Measurements from ENCODE around the gene AEBP1.
A peak's percentile ranks its signal among the peaks of the same experiment; 100 is the strongest.

The AEBP1 gene

DNA sequence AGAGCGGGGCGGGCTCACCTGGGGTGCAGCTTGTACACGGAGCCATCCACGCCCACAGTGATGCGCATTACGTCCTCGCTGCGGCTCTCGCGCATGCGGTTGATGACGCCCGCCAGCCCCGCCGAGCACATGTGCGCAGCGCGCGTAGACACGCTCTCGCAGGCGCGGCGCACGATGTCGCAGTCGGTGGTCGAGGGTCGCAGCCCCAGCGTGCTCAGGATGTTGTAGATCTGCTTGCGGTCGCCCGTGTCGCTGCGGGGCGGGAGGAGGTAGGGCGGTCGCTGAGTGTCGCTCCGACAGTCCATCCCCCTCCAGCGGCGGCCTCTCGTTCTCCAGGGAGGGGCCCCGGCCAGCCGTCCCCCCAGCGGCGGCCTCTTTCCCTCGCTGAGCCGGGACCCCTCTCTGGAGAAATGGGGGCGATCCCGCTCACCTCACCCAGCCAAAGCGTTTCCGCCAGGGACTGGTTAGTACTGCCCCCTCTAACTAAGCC, 41.4 kb downstream of the AEBP1 start:
- no peak for DNase-seq

DNA sequence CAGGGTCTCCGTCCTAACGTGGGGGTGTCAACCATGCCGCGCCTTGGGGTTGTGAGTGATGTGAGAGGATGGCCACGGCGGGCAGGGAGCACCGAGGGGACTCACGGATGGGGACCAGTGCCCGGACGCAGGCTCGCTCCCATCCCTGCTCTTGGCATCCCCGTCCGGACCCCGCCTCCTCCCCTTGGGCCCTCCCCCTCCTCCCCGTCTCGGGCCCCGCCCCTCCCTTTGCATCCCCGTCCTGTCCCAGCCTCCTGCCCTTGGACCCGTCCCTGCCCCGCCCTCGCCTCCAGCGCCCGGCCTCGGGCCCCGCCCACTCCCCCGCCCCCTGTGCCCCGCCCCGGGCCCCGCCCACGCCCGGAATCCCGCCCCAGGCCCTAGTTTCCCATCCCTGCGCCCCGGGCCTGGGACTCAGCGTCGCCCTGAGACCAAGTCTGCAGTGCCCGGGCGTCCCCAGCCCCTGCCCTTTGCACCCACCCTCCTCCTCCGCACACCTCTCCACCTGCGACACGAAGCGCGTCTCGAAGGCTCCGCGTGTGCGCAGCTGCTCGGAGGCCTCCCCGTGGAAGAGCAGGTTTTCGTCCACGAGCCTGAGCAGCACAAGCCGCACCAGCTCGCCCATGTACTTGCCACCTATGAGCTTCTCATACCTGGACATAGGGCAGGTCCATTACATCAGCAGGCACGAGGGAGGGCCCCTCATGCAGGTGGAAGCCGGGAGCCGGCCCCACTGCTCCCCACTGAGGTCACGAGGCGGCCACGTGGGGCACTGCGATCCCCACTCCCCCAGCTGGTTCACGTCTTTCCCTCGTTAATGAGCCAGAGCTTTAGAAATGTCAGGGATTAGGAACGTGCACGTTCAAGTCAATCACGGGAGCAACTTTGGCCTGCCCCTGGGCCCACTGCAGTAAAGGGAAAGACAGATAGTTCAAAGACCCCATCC, 42.1 kb downstream of the AEBP1 start:
- peak; percentile 91 for DNase-seq

- DNase-seq = no peak
Observed at GRCh38 chr7:44147026-44147991, 43.2 kb downstream of the AEBP1 start.

DNA sequence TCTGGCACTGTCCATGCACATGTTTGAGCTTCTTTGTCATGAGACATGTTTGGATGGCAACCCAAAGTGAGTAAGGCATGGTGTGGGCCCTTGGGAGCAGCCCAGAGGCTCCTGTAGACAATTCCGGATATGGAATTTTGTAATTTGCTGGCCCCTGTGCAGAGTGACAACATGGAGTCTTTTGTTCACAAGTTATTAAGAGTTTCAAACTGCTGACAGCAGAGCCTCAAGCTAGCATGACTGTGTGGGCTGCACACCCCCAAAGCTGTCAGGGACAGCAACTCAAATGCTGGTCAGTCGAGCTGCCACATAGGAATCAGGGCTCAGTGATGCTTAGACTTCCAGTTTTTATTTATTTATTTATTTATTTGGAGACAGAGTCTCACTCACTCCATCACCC, 44.0 kb downstream of the AEBP1 start:
- DNase-seq = no peak

DNA sequence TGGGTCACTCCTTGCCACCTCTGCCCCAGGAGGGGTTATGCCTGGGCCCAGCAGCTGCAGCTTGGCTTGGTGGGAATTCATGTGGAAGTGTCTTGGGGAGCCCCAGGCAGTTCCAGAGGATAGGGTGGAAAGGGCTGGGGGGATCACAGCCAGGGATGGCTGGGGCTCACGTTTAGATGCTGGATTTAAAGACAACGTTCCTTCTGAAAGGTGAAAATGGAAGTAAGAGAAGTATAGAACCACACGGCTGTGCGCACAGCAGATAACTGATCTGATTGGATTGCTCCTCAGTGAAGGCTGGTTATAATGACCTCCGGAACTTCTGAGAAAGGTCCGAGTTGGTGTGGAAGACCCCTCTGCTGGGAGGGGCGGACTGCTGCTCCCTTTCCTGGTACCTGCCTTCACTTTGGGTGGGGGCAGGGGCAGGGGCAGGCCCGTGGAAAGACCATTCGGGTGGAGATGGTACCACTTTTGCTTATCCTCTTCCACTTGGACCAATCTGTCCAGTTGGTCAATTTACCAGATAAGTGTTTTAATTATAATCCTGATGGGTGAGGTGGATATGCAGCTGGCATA, 44.9 kb downstream of the AEBP1 start:
- no peak for DNase-seq

DNA sequence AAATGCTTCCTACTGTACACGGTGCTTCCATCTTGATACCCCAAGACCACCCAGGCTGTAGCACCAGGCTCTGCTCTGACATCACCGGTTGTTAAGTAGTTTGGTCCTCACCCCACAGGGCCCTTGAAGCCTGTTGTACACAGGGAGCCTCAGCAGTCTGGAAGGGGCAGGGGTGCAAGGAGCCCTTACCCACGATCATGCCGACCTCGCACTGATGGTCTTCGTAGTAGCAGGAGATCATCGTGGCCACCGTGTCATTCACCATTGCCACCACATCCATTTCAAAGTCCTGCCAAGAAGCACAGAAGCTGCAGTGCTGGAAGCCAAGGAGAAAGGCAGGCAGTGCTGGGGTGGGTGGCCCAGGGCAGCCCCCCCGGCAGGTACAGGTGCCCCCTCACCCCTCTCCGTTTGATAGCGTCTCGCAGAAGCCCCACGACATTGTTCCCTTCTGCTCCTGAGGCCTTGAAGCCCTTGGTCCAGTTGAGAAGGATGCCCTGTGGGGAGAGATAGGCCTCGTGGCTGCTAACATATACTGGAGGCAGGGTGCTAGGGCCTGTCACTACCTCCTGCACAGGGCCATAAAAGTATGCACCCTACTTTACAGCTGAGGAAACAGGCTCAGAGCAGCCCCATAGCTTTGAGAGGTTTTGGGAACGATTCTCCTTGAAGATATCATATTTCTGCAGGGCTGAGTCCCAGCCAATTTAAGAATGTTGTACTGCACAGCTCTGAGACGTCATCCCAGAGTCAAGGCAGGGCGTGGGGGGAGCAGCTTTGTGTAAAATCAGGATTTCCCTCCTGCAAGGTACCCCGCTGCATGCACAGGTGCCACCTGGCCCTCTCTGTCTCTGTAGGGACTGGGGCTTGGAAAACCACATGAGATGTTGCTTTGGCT, 45.7 kb downstream of the AEBP1 start:
- no peak for DNase-seq

- peak; percentile 30 for DNase-seq
Observed at GRCh38 chr7:44150466-44150832, 46.3 kb downstream of the AEBP1 start.

- DNase-seq = no peak
Observed at GRCh38 chr7:44150966-44151941, 47.1 kb downstream of the AEBP1 start.

DNA sequence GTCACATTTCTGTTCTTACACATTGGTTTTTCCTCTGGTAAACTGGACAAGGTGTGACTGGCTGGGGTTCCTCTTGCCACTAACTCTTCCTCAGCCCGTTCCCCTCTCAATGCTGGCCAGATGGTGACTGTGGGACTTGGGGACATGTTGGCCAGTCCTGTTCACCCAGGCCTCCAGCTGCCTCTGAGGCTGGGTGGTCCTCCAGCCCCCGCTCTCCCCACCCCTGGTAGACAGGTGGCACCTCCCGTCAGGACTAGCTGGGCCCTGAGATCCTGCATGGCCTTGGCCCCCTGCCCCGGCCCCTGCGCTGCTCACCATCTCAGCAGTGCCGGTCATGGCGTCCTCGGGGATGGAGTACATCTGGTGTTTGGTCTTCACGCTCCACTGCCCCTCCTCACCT, 47.8 kb downstream of the AEBP1 start:
- no peak for DNase-seq

DNA sequence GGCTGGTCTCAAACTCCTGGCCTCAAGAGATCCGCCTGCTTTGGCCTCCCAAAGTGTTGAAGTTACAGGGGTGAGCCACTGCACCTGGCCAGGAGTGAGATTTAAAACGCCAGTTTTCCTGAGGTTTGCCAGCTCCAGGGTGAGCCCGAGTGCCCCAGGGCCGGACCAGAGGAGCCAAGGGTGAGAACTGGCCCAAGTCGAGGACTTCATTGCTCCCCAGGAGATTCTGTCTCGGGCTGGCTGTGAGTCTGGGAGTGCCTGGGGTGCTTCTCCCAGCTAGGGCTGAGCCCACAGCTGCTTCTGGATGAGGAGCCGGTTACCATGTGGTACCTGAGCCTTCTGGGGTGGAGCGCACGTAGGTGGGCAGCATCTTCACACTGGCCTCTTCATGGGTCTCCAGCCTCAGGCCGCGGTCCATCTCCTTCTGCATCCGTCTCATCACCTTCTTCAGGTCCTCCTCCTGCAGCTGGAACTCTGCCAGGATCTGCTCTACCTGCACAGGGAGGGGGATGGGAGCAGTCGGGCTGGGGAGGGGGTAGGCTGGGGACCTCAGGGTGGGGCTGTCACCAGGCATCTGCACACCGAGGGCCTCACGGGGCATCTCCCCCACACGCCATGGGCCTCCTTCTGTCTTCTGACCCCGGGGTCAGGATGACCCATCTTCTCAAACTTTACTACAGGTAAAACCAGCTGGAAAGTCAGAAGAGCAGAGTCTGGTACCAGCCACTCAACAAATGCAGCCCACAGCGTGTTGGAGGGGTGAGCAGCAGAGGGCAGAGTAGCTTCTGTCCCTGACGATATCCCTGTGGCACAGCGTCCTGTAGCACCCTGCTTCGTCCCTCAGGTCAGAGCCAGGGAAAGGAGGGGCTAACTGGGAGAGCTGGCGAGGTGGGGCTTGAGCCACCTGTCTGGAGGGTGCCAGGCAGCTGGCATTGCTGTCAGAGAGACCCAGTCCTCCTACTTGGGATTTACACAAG, 49.1 kb downstream of the AEBP1 start:
- DNase-seq = peak; percentile 34

- DNase-seq = no peak
Observed at GRCh38 chr7:44153948-44154335, 49.8 kb downstream of the AEBP1 start.

DNA sequence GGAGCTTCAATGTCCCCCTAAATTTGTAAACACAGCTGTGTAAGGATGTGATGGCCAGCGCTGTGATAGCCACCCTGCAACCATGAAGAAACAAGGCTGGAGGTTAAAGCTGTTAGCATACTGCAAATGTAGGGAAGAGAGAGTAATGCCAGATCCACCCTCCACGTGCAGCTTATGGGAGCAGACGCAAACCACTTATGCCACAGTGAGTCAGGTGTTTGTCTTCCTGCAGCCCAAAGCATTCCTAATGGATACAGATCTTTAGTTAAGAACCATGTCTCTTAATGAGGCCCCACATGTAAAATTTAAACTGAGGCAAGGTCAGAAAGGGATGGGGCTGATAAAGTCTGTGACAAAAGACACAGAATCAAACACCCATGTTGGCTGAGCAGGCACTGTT, 50.6 kb downstream of the AEBP1 start:
- DNase-seq = no peak

- DNase-seq = no peak
Observed at GRCh38 chr7:44155191-44156185, 51.3 kb downstream of the AEBP1 start.

DNA sequence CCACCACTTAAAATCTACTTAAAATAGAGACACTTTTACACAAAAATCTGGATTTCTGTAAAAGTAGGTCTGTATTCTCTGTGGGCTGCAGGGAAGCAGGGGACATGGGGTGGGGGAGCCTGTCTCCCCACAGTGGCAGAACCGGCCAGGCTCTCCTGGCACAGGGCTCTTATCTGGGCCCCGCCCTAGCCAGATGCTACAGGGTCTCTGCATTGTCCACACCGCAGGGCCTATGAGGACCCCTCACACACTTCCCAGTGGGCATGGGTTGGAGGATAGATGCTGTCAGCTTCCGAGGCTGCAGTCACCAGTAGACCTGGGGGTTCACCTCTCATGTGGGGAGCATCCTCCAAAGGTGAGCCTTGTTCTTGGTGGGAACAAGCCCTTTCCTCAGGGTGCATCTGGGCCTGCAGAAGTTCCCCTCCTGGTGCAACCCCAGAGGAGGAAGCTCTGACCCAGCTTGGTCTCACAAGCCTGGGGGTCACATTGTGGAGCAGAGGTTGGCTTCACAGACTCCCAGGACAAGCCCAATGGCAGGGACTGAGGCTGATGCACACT, 52.4 kb downstream of the AEBP1 start:
- DNase-seq = no peak

GRCh38 chr7:44157116-44158080, 53.3 kb downstream of the AEBP1 start:
- DNase-seq = no peak

DNA sequence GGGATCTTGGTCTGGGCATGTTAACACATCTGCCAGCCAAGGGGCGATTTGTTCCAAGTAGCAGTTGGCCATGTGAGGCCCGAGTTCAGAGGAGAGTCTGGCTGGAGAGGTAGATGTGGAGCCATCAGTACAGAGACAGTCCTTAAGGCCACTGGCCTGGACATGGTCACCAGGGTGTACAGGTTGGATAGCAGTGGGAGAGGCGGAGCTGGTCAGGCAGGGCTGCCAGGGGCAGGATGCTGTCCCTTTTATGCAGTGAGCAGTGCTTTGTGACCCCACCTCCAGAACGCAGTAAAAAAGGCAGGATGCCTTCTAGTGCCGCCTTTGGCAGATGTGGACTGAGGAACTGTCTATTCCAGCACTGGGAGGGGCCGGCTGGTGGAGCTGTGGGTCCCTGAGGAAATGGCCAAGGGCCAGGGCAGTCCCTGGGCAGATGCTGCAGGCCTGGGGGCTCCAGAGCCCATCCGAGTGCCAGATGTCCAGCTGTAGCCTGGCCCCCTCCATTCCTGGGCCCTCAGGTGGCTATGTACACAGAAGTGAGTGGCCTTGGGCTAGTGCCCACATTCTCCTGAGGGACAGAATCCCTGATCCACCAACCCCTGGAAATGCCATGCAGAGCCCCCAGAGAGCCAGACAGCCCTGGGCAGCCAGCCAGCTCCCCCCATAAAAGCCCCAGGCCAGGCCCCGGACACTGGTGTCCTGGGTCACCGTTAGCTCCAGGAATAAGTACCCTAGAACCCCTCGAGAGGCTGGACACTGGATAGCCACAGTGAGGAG, 54.1 kb downstream of the AEBP1 start:
- DNase-seq = no peak

Data from DMS53 (cell line).